ENCODE results near the gene C1QTNF8.

The C1QTNF8 gene

DNA sequence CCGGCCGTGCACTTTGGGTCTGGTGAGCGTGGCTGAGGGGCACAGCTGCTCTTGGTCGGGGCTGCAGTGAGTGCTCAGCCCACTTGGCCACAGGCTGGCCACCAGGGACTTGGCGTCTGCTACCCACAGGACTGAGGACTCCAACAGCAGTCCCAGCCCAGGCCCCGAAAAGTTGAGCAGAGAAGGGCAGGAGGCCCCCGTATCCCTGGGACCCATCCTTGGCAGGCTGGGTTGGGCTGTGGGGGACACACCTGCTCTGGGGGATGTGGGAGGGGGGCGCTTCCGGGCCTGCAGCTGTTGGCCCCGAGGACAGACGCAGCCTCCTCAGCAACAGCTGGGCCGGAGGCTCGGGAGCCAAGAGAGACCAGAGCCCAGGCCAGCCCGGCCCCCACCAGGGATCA, 42.9 kb downstream of the C1QTNF8 start:
- Histone ChIP-seq H3K27ac (ENCODE audit: low read depth, low read length) (no peak overlapping the region), H3K4me1 (ENCODE audit: insufficient read depth, low read length) (no peaks in the 10 kb centered on the region), H3K9me3 (ENCODE audit: insufficient read depth, low read depth, low read length) (no peaks in the 10 kb centered on the region), H3K4me3 (ENCODE audit: low read length) (no peak overlapping the region), H3K36me3 (ENCODE audit: insufficient read depth, low read length) (no peaks in the 10 kb centered on the region), H3K9ac (ENCODE audit: low read depth, low read length) (no peak overlapping the region), H3K27me3 (ENCODE audit: insufficient read depth, low read length) (no peaks in the 10 kb centered on the region)
- WGBS: 93% methylated on average over 14 of the region's 14 CpGs

DNA sequence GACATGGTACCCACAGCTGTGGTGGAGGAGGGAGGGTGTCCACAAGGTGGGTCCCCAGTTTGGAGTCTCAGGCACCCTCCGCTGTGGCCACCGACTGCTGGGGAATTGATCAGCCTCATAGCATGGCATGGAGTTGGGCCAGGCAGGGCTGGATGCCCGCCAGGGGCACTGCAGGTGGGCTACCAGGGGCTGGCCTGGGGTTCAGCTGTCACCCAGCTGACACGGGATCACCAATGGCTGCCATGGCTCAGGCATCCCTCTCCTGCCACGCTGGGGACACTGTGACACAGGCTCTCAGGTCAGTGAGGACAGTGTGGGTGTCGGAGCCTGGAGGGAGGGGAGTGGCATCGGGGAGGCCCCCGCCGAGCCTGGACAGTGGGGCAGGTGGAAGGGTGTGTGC, 43.3 kb downstream of the C1QTNF8 start:
- Histone ChIP-seq H3K27ac (ENCODE audit: low read depth, low read length) (no peak overlapping the region), H3K27me3 (ENCODE audit: insufficient read depth, low read length) (no peaks in the 10 kb centered on the region), H3K4me1 (ENCODE audit: insufficient read depth, low read length) (no peaks in the 10 kb centered on the region), H3K9me3 (ENCODE audit: insufficient read depth, low read depth, low read length) (no peaks in the 10 kb centered on the region), H3K36me3 (ENCODE audit: insufficient read depth, low read length) (no peaks in the 10 kb centered on the region), H3K9ac (ENCODE audit: low read depth, low read length) (no peak overlapping the region), H3K4me3 (ENCODE audit: low read length) (no peak overlapping the region)
- WGBS: 92% methylated on average over 9 of the region's 9 CpGs

DNA sequence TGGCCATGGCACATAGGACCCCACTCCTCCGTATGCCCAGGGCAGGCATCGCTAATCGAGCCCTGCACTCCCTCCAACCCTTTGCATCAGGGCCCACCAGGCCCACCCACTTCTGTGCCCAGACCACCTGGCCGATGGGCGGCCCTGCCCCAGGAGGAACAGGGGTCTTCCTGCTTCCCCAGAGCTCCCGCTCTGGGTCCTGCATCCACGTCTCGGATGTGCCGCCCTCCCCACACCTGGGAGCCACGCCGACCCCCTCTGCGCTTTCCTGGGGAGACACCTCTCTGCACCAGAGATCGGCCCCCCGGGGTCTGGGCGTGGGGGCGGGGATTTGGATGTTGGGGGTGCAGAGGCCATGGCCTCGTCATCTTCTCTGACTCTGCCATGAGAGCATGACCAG, 44.6 kb downstream of the C1QTNF8 start:
- Histone ChIP-seq H3K4me3 (ENCODE audit: low read length) (no peak overlapping the region), H3K27ac (ENCODE audit: low read depth, low read length) (no peak overlapping the region), H3K4me1 (ENCODE audit: insufficient read depth, low read length) (no peaks in the 10 kb centered on the region), H3K36me3 (ENCODE audit: insufficient read depth, low read length) (no peaks in the 10 kb centered on the region), H3K9ac (ENCODE audit: low read depth, low read length) (no peak overlapping the region), H3K9me3 (ENCODE audit: insufficient read depth, low read depth, low read length) (no peaks in the 10 kb centered on the region), H3K27me3 (ENCODE audit: insufficient read depth, low read length) (no peaks in the 10 kb centered on the region)
- 92% methylated on average over 17 of the region's 17 CpGs for WGBS

- no peak overlapping the region for H3K27ac ChIP-seq (ENCODE audit: low read depth, low read length)
- no peak overlapping the region for H3K4me3 ChIP-seq (ENCODE audit: low read length)
- no peaks in the 10 kb centered on the region for H3K4me1 ChIP-seq (ENCODE audit: insufficient read depth, low read length)
- WGBS: 92% methylated on average over 15 of the region's 15 CpGs
- H3K9me3 ChIP-seq (ENCODE audit: insufficient read depth, low read depth, low read length): no peaks in the 10 kb centered on the region
- no peaks in the 10 kb centered on the region for H3K27me3 ChIP-seq (ENCODE audit: insufficient read depth, low read length)
- no peaks in the 10 kb centered on the region for H3K36me3 ChIP-seq (ENCODE audit: insufficient read depth, low read length)
- no peak overlapping the region for H3K9ac ChIP-seq (ENCODE audit: low read depth, low read length)
Measured at GRCh38 chr16:1050921-1051320, 45.1 kb downstream of the C1QTNF8 start.

DNA sequence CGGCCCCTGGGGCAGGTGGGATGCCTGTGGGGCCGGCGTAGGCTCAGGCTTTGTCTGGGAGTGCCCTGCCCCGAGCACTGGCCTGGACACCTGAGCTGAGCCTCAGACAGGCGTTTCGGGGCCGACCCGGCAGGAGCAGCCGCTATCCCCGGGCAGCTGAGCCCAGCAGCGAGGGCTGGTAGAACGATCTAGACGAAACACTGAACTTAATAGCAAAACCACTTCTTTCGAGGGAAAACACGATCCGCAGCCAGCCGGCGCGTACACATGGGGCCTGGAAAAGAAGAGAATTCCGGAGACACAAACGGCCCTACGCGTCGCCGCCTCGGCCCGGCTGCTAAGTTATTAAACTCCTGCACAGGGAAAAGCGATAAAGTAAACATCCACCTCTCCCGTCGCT, 45.5 kb downstream of the C1QTNF8 start:
- Histone ChIP-seq H3K4me3 (ENCODE audit: low read length) (no peak overlapping the region), H3K36me3 (ENCODE audit: insufficient read depth, low read length) (no peaks in the 10 kb centered on the region), H3K9ac (ENCODE audit: low read depth, low read length) (no peak overlapping the region), H3K4me1 (ENCODE audit: insufficient read depth, low read length) (no peaks in the 10 kb centered on the region), H3K27me3 (ENCODE audit: insufficient read depth, low read length) (no peaks in the 10 kb centered on the region), H3K27ac (ENCODE audit: low read depth, low read length) (no peak overlapping the region), H3K9me3 (ENCODE audit: insufficient read depth, low read depth, low read length) (no peaks in the 10 kb centered on the region)
- 92% methylated on average over 30 of the region's 30 CpGs for WGBS

DNA sequence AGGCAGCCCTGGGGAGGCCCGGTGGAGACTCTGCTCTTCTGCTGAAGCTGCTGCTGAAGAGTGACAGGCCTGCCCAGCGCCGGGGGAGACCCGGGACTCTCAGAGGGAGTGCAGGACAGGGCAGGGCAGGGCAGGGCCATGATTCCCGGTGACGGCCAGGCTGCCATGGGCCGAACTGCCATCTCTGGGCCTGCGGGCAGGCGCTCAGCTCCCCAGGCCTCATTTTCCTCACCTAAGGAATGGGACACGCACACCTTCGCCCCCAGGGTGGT, 46.1 kb downstream of the C1QTNF8 start:
- Histone ChIP-seq H3K9me3 (ENCODE audit: insufficient read depth, low read depth, low read length) (no peaks in the 10 kb centered on the region), H3K4me3 (ENCODE audit: low read length) (no peak overlapping the region), H3K27ac (ENCODE audit: low read depth, low read length) (no peak overlapping the region), H3K4me1 (ENCODE audit: insufficient read depth, low read length) (no peaks in the 10 kb centered on the region), H3K9ac (ENCODE audit: low read depth, low read length) (no peak overlapping the region), H3K36me3 (ENCODE audit: insufficient read depth, low read length) (no peaks in the 10 kb centered on the region), H3K27me3 (ENCODE audit: insufficient read depth, low read length) (no peaks in the 10 kb centered on the region)
- WGBS: 91% methylated on average over 11 of the region's 11 CpGs

DNA sequence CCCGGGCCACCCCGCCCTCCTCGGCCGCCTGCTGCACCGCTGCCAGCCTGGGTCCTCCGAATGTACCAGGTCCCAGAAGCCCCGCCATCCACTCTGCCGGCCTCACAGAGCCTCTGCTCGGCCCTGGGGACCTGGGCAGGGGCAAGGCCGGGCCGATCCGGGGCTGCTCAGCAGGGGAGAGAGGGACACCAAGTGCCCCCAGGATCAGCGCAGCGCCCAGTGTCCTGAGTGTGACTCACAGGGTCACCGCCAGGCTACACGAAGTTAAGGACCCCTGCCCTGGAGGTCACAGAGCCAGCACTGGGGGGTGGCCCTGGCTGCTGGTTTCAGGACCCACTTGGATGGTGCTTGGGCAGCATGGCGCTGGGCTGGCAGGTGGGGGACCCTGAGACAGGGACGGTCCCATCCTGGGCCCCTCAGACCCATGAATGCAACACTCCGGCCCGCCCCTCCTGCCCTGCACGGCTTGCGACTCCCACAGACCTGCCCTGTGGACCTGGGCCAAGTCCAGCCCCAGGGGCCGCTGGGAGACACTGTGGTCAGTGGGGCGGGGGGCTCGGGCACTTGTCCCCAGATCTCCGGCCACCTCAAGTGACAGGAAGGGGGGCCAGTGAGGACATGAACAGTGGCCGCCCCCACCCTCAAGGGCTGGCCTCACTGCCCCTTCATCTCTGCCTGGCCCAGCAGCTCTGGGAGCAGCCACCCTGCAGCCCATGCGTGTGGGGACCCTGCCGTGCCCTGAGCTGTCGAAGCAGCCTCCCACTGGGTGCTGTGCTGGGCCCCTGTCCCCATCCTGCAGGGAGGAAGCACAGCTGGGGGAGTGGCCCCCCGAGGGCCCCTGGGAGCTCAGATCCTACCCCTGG, 46.7 kb downstream of the C1QTNF8 start:
- Histone ChIP-seq H3K9me3 (ENCODE audit: insufficient read depth, low read depth, low read length) (no peaks in the 10 kb centered on the region), H3K36me3 (ENCODE audit: insufficient read depth, low read length) (no peaks in the 10 kb centered on the region), H3K9ac (ENCODE audit: low read depth, low read length) (no peak overlapping the region), H3K4me3 (ENCODE audit: low read length) (no peak overlapping the region), H3K4me1 (ENCODE audit: insufficient read depth, low read length) (no peaks in the 10 kb centered on the region), H3K27ac (ENCODE audit: low read depth, low read length) (no peak overlapping the region), H3K27me3 (ENCODE audit: insufficient read depth, low read length) (no peaks in the 10 kb centered on the region)
- 93% methylated on average over 31 of the region's 31 CpGs for WGBS

GRCh38 chr16:1048442-1049112, 47.5 kb downstream of the C1QTNF8 start:
- H3K4me1 ChIP-seq (ENCODE audit: insufficient read depth, low read length): no peaks in the 10 kb centered on the region
- 30% methylated on average over 37 of the region's 37 CpGs for WGBS
- no peaks in the 10 kb centered on the region for H3K36me3 ChIP-seq (ENCODE audit: insufficient read depth, low read length)
- H3K27me3 ChIP-seq (ENCODE audit: insufficient read depth, low read length): no peaks in the 10 kb centered on the region
- H3K9ac ChIP-seq (ENCODE audit: low read depth, low read length): no peak overlapping the region
- no peak overlapping the region for H3K4me3 ChIP-seq (ENCODE audit: low read length)
- no peaks in the 10 kb centered on the region for H3K9me3 ChIP-seq (ENCODE audit: insufficient read depth, low read depth, low read length)
- no peak overlapping the region for H3K27ac ChIP-seq (ENCODE audit: low read depth, low read length)

DNA sequence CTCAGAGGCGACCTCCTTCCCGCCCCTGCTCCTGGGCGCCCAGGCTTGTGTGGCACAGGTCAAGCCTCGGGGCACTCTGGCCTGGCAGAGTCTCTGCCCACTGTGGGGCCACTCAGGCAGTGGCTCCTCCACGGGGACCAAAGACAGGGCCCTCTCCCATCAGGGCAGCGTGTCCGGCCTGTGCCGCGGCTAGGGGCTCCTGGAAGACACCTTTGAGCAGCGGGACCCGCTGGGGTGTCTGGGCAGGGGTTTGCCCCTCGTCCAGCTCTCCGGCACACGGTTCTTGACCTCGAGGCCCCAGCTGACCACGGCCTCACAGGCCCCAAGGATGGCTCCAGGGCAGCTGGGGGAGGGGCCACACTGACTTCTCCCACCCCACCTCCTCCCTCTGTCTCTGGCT, 48.2 kb downstream of the C1QTNF8 start:
- Histone ChIP-seq H3K4me3 (ENCODE audit: low read length) (no peak overlapping the region), H3K9me3 (ENCODE audit: insufficient read depth, low read depth, low read length) (no peaks in the 10 kb centered on the region), H3K27me3 (ENCODE audit: insufficient read depth, low read length) (no peaks in the 10 kb centered on the region), H3K27ac (ENCODE audit: low read depth, low read length) (no peak overlapping the region), H3K9ac (ENCODE audit: low read depth, low read length) (no peak overlapping the region), H3K4me1 (ENCODE audit: insufficient read depth, low read length) (no peaks in the 10 kb centered on the region), H3K36me3 (ENCODE audit: insufficient read depth, low read length) (no peaks in the 10 kb centered on the region)
- WGBS: 92% methylated on average over 16 of the region's 16 CpGs

DNA sequence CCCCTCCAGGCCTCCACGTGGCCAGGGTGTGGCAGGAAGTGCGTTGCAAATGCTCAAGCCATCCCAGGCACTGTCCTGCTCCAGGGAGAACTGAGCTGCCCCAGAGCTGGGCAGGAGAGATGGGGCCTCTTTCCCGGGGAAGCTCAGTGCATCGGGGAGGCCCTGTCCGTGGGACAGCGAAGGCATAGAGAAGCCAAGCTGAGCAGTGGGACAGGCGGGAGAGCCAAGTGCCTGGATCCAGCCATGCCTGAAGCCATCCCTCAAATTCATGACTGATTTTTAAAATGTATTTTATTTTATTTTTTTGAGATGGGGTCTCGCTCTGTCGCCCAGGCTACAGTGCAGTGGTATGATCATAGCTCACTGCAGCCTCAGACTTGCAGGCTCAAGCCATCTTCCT, 48.9 kb downstream of the C1QTNF8 start:
- Histone ChIP-seq H3K4me3 (ENCODE audit: low read length) (no peak overlapping the region), H3K27me3 (ENCODE audit: insufficient read depth, low read length) (no peaks in the 10 kb centered on the region), H3K4me1 (ENCODE audit: insufficient read depth, low read length) (no peaks in the 10 kb centered on the region), H3K36me3 (ENCODE audit: insufficient read depth, low read length) (no peaks in the 10 kb centered on the region), H3K27ac (ENCODE audit: low read depth, low read length) (no peak overlapping the region), H3K9me3 (ENCODE audit: insufficient read depth, low read depth, low read length) (no peaks in the 10 kb centered on the region), H3K9ac (ENCODE audit: low read depth, low read length) (no peak overlapping the region)
- WGBS: 96% methylated on average over 8 of the region's 9 CpGs

DNA sequence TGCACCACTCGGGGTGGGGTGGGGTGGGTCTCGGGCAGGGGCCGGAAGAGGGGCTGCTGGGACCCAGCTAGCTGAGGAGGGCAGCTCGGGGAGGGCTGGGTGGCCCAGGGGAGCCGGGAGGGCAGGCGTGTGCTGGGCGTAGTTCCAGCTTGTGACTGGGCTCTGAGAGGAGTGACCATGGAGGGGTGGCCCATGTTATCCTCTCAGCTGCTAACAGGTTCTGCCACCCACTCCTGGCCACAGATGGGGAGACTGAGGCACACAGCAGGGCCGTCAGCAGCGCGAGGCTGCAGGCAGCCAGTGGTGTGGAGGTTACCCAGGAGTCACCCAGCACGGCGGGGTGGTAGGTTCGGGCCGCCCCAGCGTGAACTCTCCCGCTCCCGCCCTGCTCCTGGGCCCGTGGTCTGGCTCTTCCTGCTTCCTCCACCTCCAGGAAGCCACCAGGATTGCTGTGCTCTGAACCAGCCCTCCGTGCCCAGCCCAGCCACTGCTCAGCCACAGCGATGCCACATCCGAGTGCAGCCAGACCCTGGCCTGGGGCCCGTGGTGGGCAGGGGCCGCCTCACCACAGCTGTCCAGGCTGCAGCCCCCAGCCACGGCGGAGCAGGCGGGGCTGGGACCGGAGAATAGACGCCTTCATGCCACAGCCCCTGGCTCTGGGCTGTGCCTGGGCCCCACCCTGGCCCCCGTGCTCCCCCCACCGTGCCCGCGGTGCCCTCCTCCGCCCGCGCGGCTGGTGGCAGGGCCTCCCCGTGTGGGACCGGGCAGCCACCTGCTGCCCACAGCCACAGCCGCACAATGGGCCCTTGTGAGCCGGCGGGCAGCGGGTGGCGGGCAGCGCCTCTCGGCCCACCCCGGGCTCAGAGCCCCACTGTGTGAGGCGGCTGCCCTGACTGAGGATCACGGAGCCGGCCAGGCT, 49.8 kb downstream of the C1QTNF8 start:
- Histone ChIP-seq H3K4me3 (ENCODE audit: low read length) (no peak overlapping the region), H3K36me3 (ENCODE audit: insufficient read depth, low read length) (no peaks in the 10 kb centered on the region), H3K9ac (ENCODE audit: low read depth, low read length) (no peak overlapping the region), H3K27me3 (ENCODE audit: insufficient read depth, low read length) (no peaks in the 10 kb centered on the region), H3K27ac (ENCODE audit: low read depth, low read length) (no peak overlapping the region), H3K9me3 (ENCODE audit: insufficient read depth, low read depth, low read length) (peaks cover 3% of the 10 kb centered on the region; the same call in 1 of the 2 replicates), H3K4me1 (ENCODE audit: insufficient read depth, low read length) (no peaks in the 10 kb centered on the region)
- WGBS: 93% methylated on average over 49 of the region's 49 CpGs
